ENCODE data around the gene RIMKLA.

Gene RIMKLA

GRCh38 chr1:42372796-42373195 lies 7.8 kb upstream of the RIMKLA start:
- DNase-seq: no peak

GRCh38 chr1:42379794-42380585 lies 602 bp upstream of the RIMKLA start:
- no peak for DNase-seq

GRCh38 chr1:42381280-42381673 lies 685 bp downstream of the RIMKLA start:
- no peak for DNase-seq

- no peak for DNase-seq
Measured at GRCh38 chr1:42385283-42385682, 4.7 kb downstream of the RIMKLA start.

- DNase-seq: no peak
Measured at GRCh38 chr1:42386051-42386450, 5.5 kb downstream of the RIMKLA start.

- no peak for DNase-seq
Measured at GRCh38 chr1:42392255-42392654, 11.7 kb downstream of the RIMKLA start.

GRCh38 chr1:42392967-42393848 lies 12.6 kb downstream of the RIMKLA start:
- DNase-seq: no peak

GRCh38 chr1:42399315-42400100 lies 18.9 kb downstream of the RIMKLA start:
- no peak for DNase-seq

- no peak for DNase-seq
Measured at GRCh38 chr1:42403880-42404400, 23.3 kb downstream of the RIMKLA start.

GRCh38 chr1:42414551-42415496 lies 34.2 kb downstream of the RIMKLA start:
- DNase-seq: no peak

GRCh38 chr1:42417166-42417565 lies 36.6 kb downstream of the RIMKLA start:
- DNase-seq: no peak

- DNase-seq: no peak
Measured at GRCh38 chr1:42418516-42418915, 37.9 kb downstream of the RIMKLA start.

- DNase-seq: no peak
Measured at GRCh38 chr1:42419126-42419821, 38.7 kb downstream of the RIMKLA start.

- DNase-seq: no peak
Measured at GRCh38 chr1:42420121-42420520, 39.5 kb downstream of the RIMKLA start.

GRCh38 chr1:42420911-42421585 lies 40.5 kb downstream of the RIMKLA start:
- DNase-seq: no peak

GRCh38 chr1:42422737-42423136 lies 42.1 kb downstream of the RIMKLA start:
- no peak for DNase-seq

- no peak for DNase-seq
Measured at GRCh38 chr1:42423681-42424080, 43.1 kb downstream of the RIMKLA start.

- no peak for DNase-seq
Measured at GRCh38 chr1:42424201-42424600, 43.6 kb downstream of the RIMKLA start.

- DNase-seq: no peak
Measured at GRCh38 chr1:42427240-42427639, 46.6 kb downstream of the RIMKLA start.

GRCh38 chr1:42429603-42430002 lies 49.0 kb downstream of the RIMKLA start:
- no peak for DNase-seq

Measured in cortex of kidney (tissue), 1 donor.